ENCODE measurements around the gene MRPL18.

MRPL18 gene

DNA sequence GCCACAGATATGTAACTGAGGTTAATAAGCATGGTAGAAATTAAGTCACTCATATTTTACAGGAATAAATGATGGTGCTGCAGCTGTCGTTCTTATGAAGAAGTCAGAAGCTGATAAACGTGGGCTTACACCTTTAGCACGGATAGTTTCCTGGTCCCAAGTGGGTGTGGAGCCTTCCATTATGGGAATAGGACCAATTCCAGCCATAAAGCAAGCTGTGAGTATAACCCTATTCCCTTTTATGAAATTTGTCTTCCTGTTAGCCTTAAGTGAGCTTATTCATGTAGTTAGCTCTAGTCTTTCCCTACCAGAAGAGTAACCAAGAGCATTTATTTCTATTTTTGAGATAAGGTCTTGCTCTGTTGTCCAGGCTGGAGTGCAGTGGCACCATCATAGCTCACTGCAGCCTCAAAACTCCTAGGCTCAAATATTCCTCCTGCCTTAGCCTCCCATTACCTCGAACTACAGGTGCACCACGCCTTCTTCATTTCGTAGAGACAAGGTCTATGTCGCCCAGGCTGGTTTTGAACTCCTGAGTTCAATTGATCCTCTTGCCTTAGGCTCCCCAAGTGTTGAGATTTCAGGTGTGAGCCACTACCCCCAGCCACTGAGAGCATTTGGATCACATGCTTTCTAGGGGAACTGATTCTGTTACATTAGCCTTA, 12.9 kb upstream of the MRPL18 start:
- TF ChIP-seq, protein P1, sequence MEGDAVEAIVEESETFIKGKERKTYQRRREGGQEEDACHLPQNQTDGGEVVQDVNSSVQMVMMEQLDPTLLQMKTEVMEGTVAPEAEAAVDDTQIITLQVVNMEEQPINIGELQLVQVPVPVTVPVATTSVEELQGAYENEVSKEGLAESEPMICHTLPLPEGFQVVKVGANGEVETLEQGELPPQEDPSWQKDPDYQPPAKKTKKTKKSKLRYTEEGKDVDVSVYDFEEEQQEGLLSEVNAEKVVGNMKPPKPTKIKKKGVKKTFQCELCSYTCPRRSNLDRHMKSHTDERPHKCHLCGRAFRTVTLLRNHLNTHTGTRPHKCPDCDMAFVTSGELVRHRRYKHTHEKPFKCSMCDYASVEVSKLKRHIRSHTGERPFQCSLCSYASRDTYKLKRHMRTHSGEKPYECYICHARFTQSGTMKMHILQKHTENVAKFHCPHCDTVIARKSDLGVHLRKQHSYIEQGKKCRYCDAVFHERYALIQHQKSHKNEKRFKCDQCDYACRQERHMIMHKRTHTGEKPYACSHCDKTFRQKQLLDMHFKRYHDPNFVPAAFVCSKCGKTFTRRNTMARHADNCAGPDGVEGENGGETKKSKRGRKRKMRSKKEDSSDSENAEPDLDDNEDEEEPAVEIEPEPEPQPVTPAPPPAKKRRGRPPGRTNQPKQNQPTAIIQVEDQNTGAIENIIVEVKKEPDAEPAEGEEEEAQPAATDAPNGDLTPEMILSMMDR (IDR thresholded peaks at IDR 0.05; ENCODE audit: control insufficient read depth, insufficient read depth, low read depth, low read length, missing control alignments) = no peak
- DNase-seq (ENCODE audit: low read depth) = no peak
- no peak overlapping the region for H3K4me3 ChIP-seq (ENCODE audit: control insufficient read depth, low read depth, low read length)

DNA sequence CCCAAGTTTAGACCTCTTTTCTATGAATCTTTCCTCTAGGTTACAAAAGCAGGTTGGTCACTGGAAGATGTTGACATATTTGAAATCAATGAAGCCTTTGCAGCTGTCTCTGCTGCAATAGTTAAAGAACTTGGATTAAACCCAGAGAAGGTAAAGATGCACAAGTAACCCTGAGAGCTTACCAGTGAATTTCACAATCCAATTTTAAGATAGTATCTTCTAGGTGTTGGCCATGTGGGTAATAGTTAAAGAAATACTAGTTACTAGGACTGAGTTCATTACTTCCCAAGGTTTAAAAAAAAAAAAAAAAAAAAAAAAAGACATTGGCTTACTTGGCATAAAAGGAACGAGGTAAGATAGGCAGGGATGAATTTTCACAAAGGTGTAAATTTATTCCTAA, 12.1 kb upstream of the MRPL18 start:
- no peak overlapping the region for H3K4me3 ChIP-seq (ENCODE audit: control insufficient read depth, low read depth, low read length)
- DNase-seq (ENCODE audit: low read depth) = no peak
- TF ChIP-seq, protein P1 (IDR thresholded peaks at IDR 0.05; ENCODE audit: control insufficient read depth, insufficient read depth, low read depth, low read length, missing control alignments) = no peak

DNA sequence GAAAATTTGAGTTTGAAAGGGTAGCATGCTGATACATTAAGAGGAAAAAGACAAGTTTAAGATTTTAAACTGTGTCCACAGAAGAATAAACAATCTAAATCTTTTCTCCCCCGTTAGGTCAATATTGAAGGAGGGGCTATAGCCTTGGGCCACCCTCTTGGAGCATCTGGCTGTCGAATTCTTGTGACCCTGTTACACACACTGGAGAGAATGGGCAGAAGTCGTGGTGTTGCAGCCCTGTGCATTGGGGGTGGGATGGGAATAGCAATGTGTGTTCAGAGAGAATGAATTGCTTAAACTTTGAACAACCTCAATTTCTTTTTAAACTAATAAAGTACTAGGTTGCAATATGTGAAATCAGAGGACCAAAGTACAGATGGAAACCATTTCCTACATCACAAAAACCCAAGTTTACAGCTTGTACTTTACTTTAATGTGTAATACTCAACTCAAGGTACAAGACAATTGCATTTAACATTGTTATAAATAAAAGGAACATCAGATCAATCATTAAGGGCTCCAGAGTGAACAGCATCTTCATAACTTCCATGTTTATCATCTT, 11.6 kb upstream of the MRPL18 start:
- TF ChIP-seq, protein P1 (IDR thresholded peaks at IDR 0.05; ENCODE audit: control insufficient read depth, insufficient read depth, low read depth, low read length, missing control alignments) = no peak
- no peak for DNase-seq (ENCODE audit: low read depth)
- no peak overlapping the region for H3K4me3 ChIP-seq (ENCODE audit: control insufficient read depth, low read depth, low read length)

DNA sequence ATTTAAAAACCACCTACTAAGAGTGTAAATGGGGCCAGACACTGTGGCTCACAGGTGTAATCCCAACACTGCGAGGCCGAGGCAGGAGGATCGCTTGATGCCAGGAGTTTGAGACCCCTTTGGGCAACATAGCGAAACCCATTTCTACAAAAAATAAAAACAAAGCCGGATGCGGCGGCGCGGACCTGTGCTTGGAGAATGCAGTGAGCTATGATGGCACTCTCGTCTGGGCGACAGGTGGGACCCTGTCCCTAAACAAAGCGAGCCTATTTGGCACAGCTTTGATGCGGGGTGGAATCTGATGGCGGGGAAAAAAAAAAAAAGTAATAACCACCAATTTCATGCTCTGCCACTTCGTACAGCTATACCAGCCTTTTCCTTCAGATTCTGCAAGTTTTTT, 2.0 kb upstream of the MRPL18 start:
- TF ChIP-seq, protein P1 (IDR thresholded peaks at IDR 0.05; ENCODE audit: control insufficient read depth, insufficient read depth, low read depth, low read length, missing control alignments) = no peak
- H3K4me3 ChIP-seq (ENCODE audit: control insufficient read depth, low read depth, low read length) = peak overlapping the region; percentile 69
- no peak for DNase-seq (ENCODE audit: low read depth)

DNA sequence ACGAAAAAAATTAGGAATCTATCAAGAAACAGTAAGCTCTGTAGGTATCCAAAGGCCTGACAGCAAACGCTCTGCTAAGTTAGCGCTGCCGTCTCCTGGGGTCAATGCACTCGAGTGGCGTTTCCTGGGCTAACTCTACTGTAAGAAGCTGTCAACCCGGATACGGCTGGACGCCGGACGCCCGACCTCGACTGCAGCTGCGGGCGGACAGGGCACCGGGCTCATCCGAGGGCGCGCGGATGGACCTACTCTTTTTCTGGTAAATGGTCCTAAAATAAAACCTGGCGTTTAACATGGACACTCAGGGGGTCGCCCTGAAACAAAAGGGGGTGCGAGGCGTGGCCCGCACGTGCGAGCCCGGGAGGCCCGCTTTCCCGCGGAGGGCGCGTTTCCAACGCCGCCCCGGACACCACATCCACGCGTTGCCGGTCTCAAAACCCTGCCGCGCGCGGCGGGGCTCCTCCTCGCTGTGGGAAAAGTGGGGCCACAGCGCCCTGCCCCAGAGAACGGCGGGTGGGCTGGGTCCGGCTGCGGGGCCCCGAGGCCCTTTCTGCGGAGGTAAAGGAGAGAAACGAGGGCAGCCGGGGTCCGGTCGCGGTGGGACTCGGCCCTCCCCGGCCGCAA, 1.4 kb upstream of the MRPL18 start:
- peak overlapping the region; percentile 69 for H3K4me3 ChIP-seq (ENCODE audit: control insufficient read depth, low read depth, low read length)
- TF ChIP-seq, protein P1 (IDR thresholded peaks at IDR 0.05; ENCODE audit: control insufficient read depth, insufficient read depth, low read depth, low read length, missing control alignments) = no peak
- no peak for DNase-seq (ENCODE audit: low read depth)

DNA sequence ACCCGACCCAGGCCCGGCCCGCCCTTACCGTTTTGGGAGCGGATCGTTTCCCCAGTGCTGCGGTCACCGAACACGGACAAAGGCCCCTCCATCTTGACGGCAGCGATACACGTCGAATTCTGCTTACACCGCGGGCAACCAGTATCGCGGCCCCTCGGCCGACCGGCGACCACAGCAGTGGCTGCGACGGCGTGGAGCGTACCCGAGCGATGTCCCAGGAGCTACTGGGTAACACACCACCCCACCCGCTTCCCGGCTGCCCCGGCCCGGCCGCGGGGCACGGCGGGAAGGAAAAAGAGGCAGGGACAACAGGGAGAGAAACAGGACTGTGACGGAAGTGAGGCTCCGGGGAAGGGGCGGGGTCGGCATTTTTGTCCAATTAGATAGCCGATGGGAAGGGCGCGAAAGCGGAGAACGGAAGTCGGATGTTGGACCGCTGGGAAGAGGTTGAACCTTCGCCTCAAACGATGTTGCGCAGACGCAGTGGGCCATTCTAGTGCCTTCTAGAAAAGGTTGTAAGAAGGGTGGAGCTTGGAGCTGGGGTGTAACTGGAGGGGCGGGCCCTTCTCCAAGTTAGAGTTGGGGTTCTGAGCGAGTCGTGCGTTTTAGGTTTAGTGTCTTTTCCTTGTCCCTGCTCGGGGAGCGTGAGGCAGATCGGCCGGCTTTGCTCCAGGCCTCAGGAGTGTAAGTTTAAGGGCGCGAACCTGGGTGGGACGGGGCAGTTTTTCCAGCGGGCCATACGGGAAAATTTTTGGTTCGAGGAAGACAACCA, 704 bp upstream of the MRPL18 start, which contains the start of gene TCP1:
Gene TCP1 (minus strand): TSS at position 226 of the 772 bp plus-strand sequence. CDS start 134 bp downstream, at position 92.
- H3K4me3 ChIP-seq (ENCODE audit: control insufficient read depth, low read depth, low read length) = peak within 1 kb of the TSS; percentile 69
- TF ChIP-seq, protein P1 (IDR thresholded peaks at IDR 0.05; ENCODE audit: control insufficient read depth, insufficient read depth, low read depth, low read length, missing control alignments) = no peak
- peak; percentile 98 for DNase-seq (ENCODE audit: low read depth)
